H1 (cell line): ENCODE data around the gene SELENBP1. TPM values are rescaled to one million over a fixed set of nuclear protein-coding genes. Genes with fewer than 3 reads are reported as not detected.

Source experiments
- CTCF ChIA-PET: fragments of 300-600 bp; sonication (Branson Sonifier 250); formaldehyde crosslinking; loops from one replicate; lab custom pipeline; 2021; ENCODE audit not compliant: partially characterized antibody; lab: Charles Lee
- POLR2A ChIA-PET: fragments of 300-600 bp; sonication (Branson Sonifier 250); formaldehyde crosslinking; loops from one replicate; lab custom pipeline; 2021; ENCODE audit warnings: inconsistent platforms; ENCODE audit not compliant: partially characterized antibody; lab: Charles Lee
- DNase-seq, 2 experiments: peaks; one replicate each; pipeline versions ENCODE4 v3.0.0 to v3.0.0-alpha.2; 2010 to 2022; ENCODE audit warnings: low spot score in 2 of 2, low read depth in 1 of 2, mixed read lengths in 1 of 2
- FAIRE-seq: peaks from 2 replicates; lab custom pipeline; 2011; peaks lifted over from hg19 to GRCh38; lab: Jason Lieb, UNC
- H2AFZ ChIP-seq: 2 replicates; pipeline ENCODE4 v1.8.1; 2012; ENCODE audit warnings: low read length, inconsistent platforms
- H2AK5ac ChIP-seq: 2 replicates; pipeline ENCODE4 v1.6.1; 2013; ENCODE audit warnings: low read depth, low read length
- H2BK120ac ChIP-seq: replicated peaks from 2 replicates; pipeline ENCODE3; 2013; ENCODE audit warnings: low read depth, low read length, inconsistent platforms
- H2BK12ac ChIP-seq: 2 replicates; pipeline ENCODE4 v1.6.1; 2013; ENCODE audit warnings: low read depth, low read length
- H2BK15ac ChIP-seq: 2 replicates; pipeline ENCODE4 v1.6.1; 2013; ENCODE audit warnings: low read length
- H2BK20ac ChIP-seq: 2 replicates; pipeline ENCODE4 v1.6.1; 2013; ENCODE audit warnings: low read length
- H2BK5ac ChIP-seq: 2 replicates; pipeline ENCODE4 v1.6.1; 2013; ENCODE audit warnings: low read depth, low read length
- H3K14ac ChIP-seq: 2 replicates; pipeline ENCODE4 v1.6.1; 2013; ENCODE audit warnings: inconsistent platforms; ENCODE audit not compliant: insufficient read length
- H3K18ac ChIP-seq: 2 replicates; pipeline ENCODE4 v1.6.1; 2013; ENCODE audit warnings: low read length; ENCODE audit errors: extremely low read depth
- H3K23ac ChIP-seq: 2 replicates; pipeline ENCODE4 v1.6.1; 2013; ENCODE audit warnings: inconsistent platforms; ENCODE audit not compliant: insufficient read length
- H3K23me2 ChIP-seq: 2 replicates; pipeline ENCODE4 v1.6.1; 2013; ENCODE audit warnings: low read depth, low read length
- H3K27ac ChIP-seq: 2 replicates; pipeline ENCODE4 v1.6.1; 2011; ENCODE audit warnings: low read depth, low read length, inconsistent platforms
- H3K27me3 ChIP-seq, 4 experiments: replicated peaks in 1 of 4; 1 replicate in 1 of 4; 2 replicates in 3 of 4; pipeline versions ENCODE4 v1.6.1 to v1.8.1; 2011 to 2013; ENCODE audit warnings: low read length in 3 of 4, mild to moderate bottlenecking in 3 of 4, inconsistent platforms in 2 of 4, mixed read lengths in 2 of 4, moderate library complexity in 1 of 4; ENCODE audit not compliant: control insufficient read depth in 3 of 4, insufficient read depth in 3 of 4; ENCODE audit errors: extremely low read depth in 1 of 4
- H3K36me3 ChIP-seq, 4 experiments: 2 replicates each; pipeline versions ENCODE4 v1.6.1 to v1.8.1; 2011 to 2013; ENCODE audit warnings: mild to moderate bottlenecking in 4 of 4, low read length in 3 of 4, moderate library complexity in 2 of 4, control low read depth in 1 of 4, inconsistent platforms in 1 of 4; ENCODE audit not compliant: insufficient read depth in 4 of 4, control insufficient read depth in 2 of 4
- H3K4ac ChIP-seq: replicated peaks from 2 replicates; pipeline ENCODE3; 2013; ENCODE audit warnings: low read length, low read depth, mixed read lengths, inconsistent platforms; ENCODE audit not compliant: insufficient read length
- H3K4me1 ChIP-seq, 4 experiments: replicated peaks in 1 of 4; 1 replicate in 1 of 4; 2 replicates in 3 of 4; pipeline versions ENCODE4 v1.6.1 to v1.8.1; 2011 to 2013; ENCODE audit warnings: low read length in 3 of 4, inconsistent platforms in 2 of 4, mixed read lengths in 1 of 4; ENCODE audit not compliant: insufficient read depth in 4 of 4, control insufficient read depth in 3 of 4
- H3K4me2 ChIP-seq, 2 experiments: 2 replicates each; pipeline versions ENCODE4 v1.6.1 to v1.8.1; 2011 to 2013; ENCODE audit warnings: low read depth in 2 of 2, low read length in 2 of 2, control low read depth in 1 of 2, inconsistent platforms in 1 of 2, mild to moderate bottlenecking in 1 of 2; ENCODE audit not compliant: insufficient read depth in 1 of 2
- H3K4me3 ChIP-seq, 4 experiments: fragments of 200-600, 300-600 bp in 1 of 4; sonication (generic), shearing (Covaris generic), sonication (Bioruptor Twin) in 1 of 4; 2 replicates each; pipeline versions ENCODE4 v1.5.1 to v1.8.1; 2011 to 2016; ENCODE audit warnings: low read length in 4 of 4, low read depth in 3 of 4, control low read depth in 2 of 4, inconsistent platforms in 2 of 4, mild to moderate bottlenecking in 2 of 4, mixed read lengths in 1 of 4, moderate library complexity in 1 of 4; ENCODE audit not compliant: insufficient read depth in 2 of 4; ENCODE audit errors: extremely low read depth in 1 of 4
- H3K56ac ChIP-seq: replicated peaks from 2 replicates; pipeline ENCODE3; 2013; ENCODE audit warnings: low read depth, mild to moderate bottlenecking, mixed read lengths, low read length, inconsistent platforms; ENCODE audit not compliant: insufficient read length
- H3K79me1 ChIP-seq: 2 replicates; pipeline ENCODE4 v1.6.1; 2013; ENCODE audit warnings: low read depth, low read length, control low read depth
- H3K79me2 ChIP-seq, 2 experiments: 2 replicates each; pipeline versions ENCODE4 v1.6.1 to v1.8.1; 2012 to 2013; ENCODE audit warnings: low read length in 2 of 2, mild to moderate bottlenecking in 2 of 2, inconsistent platforms in 1 of 2; ENCODE audit not compliant: insufficient read depth in 2 of 2, control insufficient read depth in 1 of 2
- H3K9ac ChIP-seq, 4 experiments: replicated peaks in 1 of 4; 1 replicate in 1 of 4; 2 replicates in 3 of 4; pipeline versions ENCODE4 v1.6.1 to v1.8.1; 2011 to 2013; ENCODE audit warnings: low read depth in 3 of 4, low read length in 3 of 4, control low read depth in 2 of 4, mild to moderate bottlenecking in 2 of 4, moderate library complexity in 2 of 4, inconsistent platforms in 1 of 4; ENCODE audit errors: extremely low read depth in 1 of 4
- H3K9me3 ChIP-seq, 2 experiments: 2 replicates each; pipeline versions ENCODE4 v1.6.1 to v1.8.1; 2012 to 2013; ENCODE audit warnings: mild to moderate bottlenecking in 2 of 2, moderate library complexity in 2 of 2, control low read depth in 1 of 2, inconsistent platforms in 1 of 2, low read depth in 1 of 2, low read length in 1 of 2, mixed read lengths in 1 of 2; ENCODE audit not compliant: insufficient read depth in 2 of 2
- H4K20me1 ChIP-seq, 2 experiments: replicated peaks in 1 of 2; 2 replicates each; pipeline versions ENCODE3 to v1.8.1; 2011 to 2013; ENCODE audit warnings: inconsistent platforms in 2 of 2, low read length in 2 of 2, mild to moderate bottlenecking in 1 of 2; ENCODE audit not compliant: insufficient read depth in 2 of 2, control insufficient read depth in 1 of 2
- H4K5ac ChIP-seq: 2 replicates; pipeline ENCODE4 v1.6.1; 2013; ENCODE audit warnings: low read length, low read depth, mixed read lengths, inconsistent platforms; ENCODE audit not compliant: insufficient read length
- H4K8ac ChIP-seq: 2 replicates; pipeline ENCODE4 v1.8.0; 2013; ENCODE audit warnings: mild to moderate bottlenecking, moderate library complexity, low read length, inconsistent platforms; ENCODE audit not compliant: insufficient read depth; ENCODE audit errors: extremely low read depth
- H4K91ac ChIP-seq: replicated peaks from 2 replicates; pipeline ENCODE3; 2013; ENCODE audit warnings: low read length, mixed read lengths, inconsistent platforms; ENCODE audit not compliant: insufficient read length
- CBX8 ChIP-seq: fragments of 300-800, 300-1000 bp; sonication (generic); IDR thresholded peaks from 2 replicates; pipeline ENCODE4 v1.7.1; 2016; ENCODE audit warnings: low read depth, low read length, borderline replicate concordance
- CHD1 ChIP-seq: IDR thresholded peaks from 2 replicates; pipeline ENCODE4 v1.6.1; 2012; ENCODE audit warnings: low read depth, low read length, improper control_type of control experiment
- GTF2F1 ChIP-seq: IDR thresholded peaks from 2 replicates; pipeline ENCODE4 v1.6.1; 2012; ENCODE audit warnings: low read depth, low read length, improper control_type of control experiment, borderline replicate concordance
- JUN ChIP-seq: IDR thresholded peaks from 2 replicates; pipeline ENCODE4 v1.6.1; 2011; ENCODE audit warnings: low read depth, mild to moderate bottlenecking, improper control_type of control experiment, low read length
- JUND ChIP-seq: IDR thresholded peaks from 2 replicates; pipeline ENCODE4 v1.6.1; 2011; ENCODE audit warnings: mild to moderate bottlenecking, improper control_type of control experiment, low read length
- NRF1 ChIP-seq: IDR thresholded peaks from 2 replicates; pipeline ENCODE4 v1.6.1; 2011; ENCODE audit warnings: mild to moderate bottlenecking, low read depth, low read length, improper control_type of control experiment
- SP1 ChIP-seq: IDR thresholded peaks from 2 replicates; pipeline ENCODE4 v1.6.1; 2011; ENCODE audit warnings: low read depth, low read length
- SUZ12 ChIP-seq: fragments of 200-600 bp; sonication (generic); IDR thresholded peaks from 2 replicates; pipeline ENCODE4 v1.6.1; 2012; ENCODE audit warnings: mild to moderate bottlenecking, inconsistent platforms, low read length, moderate library complexity, mixed read lengths
- TAF1 ChIP-seq: IDR thresholded peaks from 2 replicates; pipeline ENCODE4 v1.6.1; 2011; ENCODE audit warnings: mild to moderate bottlenecking, low read depth, low read length
- TBP ChIP-seq: IDR thresholded peaks from 2 replicates; pipeline ENCODE4 v1.6.1; 2011; ENCODE audit warnings: low read depth, low read length, improper control_type of control experiment
- WGBS, 2 experiments: shearing (Covaris generic) in 1 of 2; methylation state at CpG; one replicate each; pipeline versions ENCODE4 v1.1.6 to v1.1.7; 2013 to 2015; ENCODE audit warnings: low lambda C conversion rate in 2 of 2, mixed read lengths in 2 of 2, inconsistent platforms in 1 of 2, low coverage in 1 of 2, missing lambda C conversion rate in 1 of 2; ENCODE audit not compliant: insufficient replicate concordance in 2 of 2, insufficient coverage in 1 of 2, insufficient read length in 1 of 2; ENCODE audit errors: extremely low coverage in 1 of 2, missing lambda C conversion rate in 1 of 2; 5-methylcytosine and 5-hydroxymethylcytosine counted together
- polyA plus RNA-seq, 7 experiments: library from polyadenylated mRNA; depleted of rRNA in 3 of 7; stranded (reverse) in 5 of 7; unstranded in 2 of 7; fragments of >200 nt in 5 of 7; fragments of 200-250 nt in 2 of 7; gene quantifications; 1 replicate in 5 of 7; 2 replicates in 1 of 7; 4 replicates in 1 of 7; pipeline versions ENCODE4 v1.2.1 to v1.2.3, GENCODE V29; 2011 to 2013; ENCODE audit warnings: missing spikeins in 2 of 7, mixed read lengths in 2 of 7
- total RNA-seq: library from RNA; stranded (reverse); fragmentation: NEBNext Ultra II Directional; extraction: Animal tissue kit (Norgen Biotek cat#: 25700); gene quantifications from 2 replicates; pipeline ENCODE4 v1.2.1, GENCODE V29; 2021
- TF ChIP-seq, protein P1 (sequence below), 3 experiments: IDR thresholded peaks; 1 replicate in 2 of 3; 2 replicates in 1 of 3; pipeline versions ENCODE4 v1.5.1 to v1.6.1; 2011; ENCODE audit warnings: low read length in 3 of 3, mild to moderate bottlenecking in 3 of 3, inconsistent platforms in 2 of 3, low read depth in 1 of 3, moderate library complexity in 1 of 3; ENCODE audit not compliant: insufficient read depth in 1 of 3; ENCODE audit errors: control extremely low read depth in 1 of 3

SELENBP1 gene
- total and polyA plus RNA-seq, 2 of the 8 experiments (the other 6 are each of a cell fraction or from before 2014, with no cell fraction given) = 20.0 to 32.4 TPM

DNA sequence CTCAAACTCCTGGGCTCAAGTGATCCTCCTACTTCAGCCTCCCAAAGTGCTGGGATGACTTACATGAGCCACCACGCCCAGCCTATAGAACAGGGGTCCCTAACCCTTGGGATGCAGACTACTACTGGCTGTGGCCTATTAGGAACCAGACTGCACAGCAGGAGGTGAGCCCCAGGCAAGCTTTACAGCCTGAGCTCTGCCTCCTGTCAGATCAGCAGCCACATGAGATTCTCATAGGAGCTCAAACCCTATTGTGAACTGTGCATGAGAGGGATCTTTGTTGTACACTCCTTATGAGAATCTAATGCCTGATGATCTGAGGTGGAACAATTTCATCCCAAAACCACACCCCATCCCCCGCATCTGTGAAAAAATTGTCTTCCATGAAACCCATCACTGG is 13.5 kb upstream of the SELENBP1 start:
- Histone ChIP-seq H2AFZ (no peak overlapping the region), H3K9ac (no peak overlapping the region), H4K8ac (no peak overlapping the region), H2BK20ac (no peak overlapping the region), H2BK15ac (no peak overlapping the region), H3K4me2 (no peak overlapping the region), H3K79me1 (no peaks in the 10 kb centered on the region), H3K4ac (no peak overlapping the region), H3K56ac (no peak overlapping the region), H3K4me1 (no peaks in the 10 kb centered on the region), H3K36me3 (no peaks in the 10 kb centered on the region), H3K18ac (no peak overlapping the region), H3K23me2 (no peaks in the 10 kb centered on the region), H3K27ac (no peak overlapping the region), H3K14ac (no peak overlapping the region), H3K9me3 (0 out of 4 replicates have a peak, but pooled peaks cover 0 to 5% of the 10 kb centered on the region in 2 experiments), H2BK120ac (no peak overlapping the region), H4K91ac (no peak overlapping the region), H2AK5ac (no peak overlapping the region), H4K5ac (no peak overlapping the region), H3K4me3 (no peak overlapping the region), H2BK5ac (no peak overlapping the region), H3K27me3 (no peaks in the 10 kb centered on the region), H3K23ac (no peak overlapping the region), H3K79me2 (no peaks in the 10 kb centered on the region), H2BK12ac (no peak overlapping the region), H4K20me1 (no peaks in the 10 kb centered on the region)
- CTCF ChIA-PET = interaction anchor here (1.5 to 2.8 kb wide), 3 partner anchors 11 to 44 kb away, joined by 3 to 14 read pairs (median 9); no protein-coding TSS in a partner anchor
- no peak for TF ChIP-seq JUN
- no peak for TF ChIP-seq SUZ12
- TF ChIP-seq JUND = no peak
- TF ChIP-seq CBX8 = no peak
- TF ChIP-seq GTF2F1 = no peak
- no peak for TF ChIP-seq TBP
- TF ChIP-seq, protein P1, sequence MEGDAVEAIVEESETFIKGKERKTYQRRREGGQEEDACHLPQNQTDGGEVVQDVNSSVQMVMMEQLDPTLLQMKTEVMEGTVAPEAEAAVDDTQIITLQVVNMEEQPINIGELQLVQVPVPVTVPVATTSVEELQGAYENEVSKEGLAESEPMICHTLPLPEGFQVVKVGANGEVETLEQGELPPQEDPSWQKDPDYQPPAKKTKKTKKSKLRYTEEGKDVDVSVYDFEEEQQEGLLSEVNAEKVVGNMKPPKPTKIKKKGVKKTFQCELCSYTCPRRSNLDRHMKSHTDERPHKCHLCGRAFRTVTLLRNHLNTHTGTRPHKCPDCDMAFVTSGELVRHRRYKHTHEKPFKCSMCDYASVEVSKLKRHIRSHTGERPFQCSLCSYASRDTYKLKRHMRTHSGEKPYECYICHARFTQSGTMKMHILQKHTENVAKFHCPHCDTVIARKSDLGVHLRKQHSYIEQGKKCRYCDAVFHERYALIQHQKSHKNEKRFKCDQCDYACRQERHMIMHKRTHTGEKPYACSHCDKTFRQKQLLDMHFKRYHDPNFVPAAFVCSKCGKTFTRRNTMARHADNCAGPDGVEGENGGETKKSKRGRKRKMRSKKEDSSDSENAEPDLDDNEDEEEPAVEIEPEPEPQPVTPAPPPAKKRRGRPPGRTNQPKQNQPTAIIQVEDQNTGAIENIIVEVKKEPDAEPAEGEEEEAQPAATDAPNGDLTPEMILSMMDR (IDR thresholded peaks at IDR 0.05; ENCODE audit: control extremely low read depth in 1 of 3, insufficient read depth in 1 of 3, low read depth in 1 of 3, low read length in 3 of 3) = no peak
- TF ChIP-seq CHD1 = no peak
- TF ChIP-seq TAF1 = no peak
- no peak for TF ChIP-seq NRF1
- no peak for TF ChIP-seq SP1
- WGBS, 2 experiments = 87% methylated on average over 2 of the region's 2 CpGs; no CpG with 5 or more reads in 1 of the 2 experiments
- FAIRE-seq (no peak), DNase-seq (no peak)
- POLR2A ChIA-PET = interaction anchor here (1.9 to 2.5 kb wide), 2 partner anchors 13 to 14 kb away, joined by 6 to 10 read pairs; partner anchors contain the start of genes PSMB4 and SELENBP1
